A172 (cell line): ENCODE measurements around the gene FOXN4. TPM values are rescaled to one million over a fixed set of nuclear protein-coding genes. Genes with fewer than 3 reads are reported as not detected.
"Not testable (repeated sequence)": the region's sequence is repeated elsewhere in the genome, so short reads cannot be mapped to it uniquely, and the experiment has no call there.

ENCODE experiments used
- DNase-seq: peaks from one replicate; pipeline ENCODE4 v3.0.0-alpha.2; 2015; ENCODE audit warnings: low spot score
- total RNA-seq: library from RNA; depleted of rRNA; stranded (reverse); fragments of >200 nt; shearing (Covaris generic); gene quantifications from 2 replicates; pipeline ENCODE4 v1.2.3, GENCODE V29; 2014; rRNA removed

Gene FOXN4
- total RNA-seq, result not detected in 2 replicates

- no peak for DNase-seq
Measured at GRCh38 chr12:109308534-109309380, at the start of gene FOXN4. FOXN4 (minus strand) TSS chr12:109309284; CDS start chr12:109308321, 963 bp downstream.

DNA sequence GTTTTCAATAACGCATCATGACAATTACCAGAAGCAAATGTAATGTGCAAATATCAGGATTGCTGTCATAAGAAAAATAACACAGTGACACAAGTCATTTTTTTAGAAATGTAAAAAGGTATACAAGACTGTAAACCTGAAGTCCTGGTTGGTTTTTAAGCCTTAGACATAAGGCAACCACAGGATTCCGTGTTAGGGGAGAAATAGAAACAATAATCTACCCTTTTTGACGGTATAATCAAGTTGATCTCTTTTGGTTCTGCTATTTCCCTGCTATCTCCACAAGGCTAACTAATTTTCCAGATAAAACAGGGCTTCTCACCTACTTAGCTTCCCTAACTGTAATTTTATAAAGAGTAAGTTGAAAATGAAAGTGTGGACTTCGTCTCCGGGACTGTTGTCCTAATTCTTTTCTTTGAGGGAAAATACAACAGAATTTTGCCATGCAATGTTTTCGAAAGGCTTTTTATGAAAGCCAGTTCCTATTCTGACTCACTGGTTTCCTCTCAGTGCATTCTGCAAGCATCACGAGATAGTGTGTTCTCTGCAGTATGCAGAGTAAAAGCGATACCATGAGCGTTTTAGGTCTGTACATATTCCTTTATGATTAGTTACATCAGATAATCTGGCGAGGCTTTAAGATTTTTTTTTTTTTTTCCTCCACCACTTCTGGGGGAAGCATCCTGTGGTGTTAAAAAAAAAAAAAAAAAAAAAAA lies 49.2 kb upstream of the FOXN4 start:
- no peak for DNase-seq

GRCh38 chr12:109357032-109357431 lies 47.9 kb upstream of the FOXN4 start:
- DNase-seq, result no peak

GRCh38 chr12:109356577-109356976 lies 47.5 kb upstream of the FOXN4 start:
- no peak for DNase-seq

GRCh38 chr12:109352184-109352583 lies 43.1 kb upstream of the FOXN4 start:
- DNase-seq, result no peak

- no peak for DNase-seq
Measured at GRCh38 chr12:109347589-109347988, 38.5 kb upstream of the FOXN4 start, which contains the start of gene MYO1H. MYO1H (plus strand) TSS chr12:109347900; CDS start chr12:109347961, 61 bp downstream.

DNA sequence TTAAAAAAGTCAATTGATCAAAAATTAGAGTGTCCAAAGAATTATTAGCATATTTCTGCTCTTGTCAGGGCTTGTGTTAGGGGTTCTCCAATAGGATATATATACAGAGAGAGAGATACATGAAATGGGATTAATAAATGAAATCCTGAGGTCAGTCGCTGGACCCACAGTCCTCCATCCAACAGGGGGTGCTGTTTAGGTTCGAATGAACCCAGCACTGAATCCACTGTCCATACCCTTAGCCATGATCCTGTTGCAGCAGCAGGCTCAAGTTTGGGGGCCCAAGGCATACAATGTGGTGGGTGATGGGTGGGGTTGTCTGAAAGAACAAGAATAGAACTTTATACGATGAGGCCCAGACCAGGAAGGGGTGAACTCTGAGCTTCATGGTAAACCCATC lies 37.8 kb upstream of the FOXN4 start:
- no peak for DNase-seq

GRCh38 chr12:109345428-109345827 lies 36.3 kb upstream of the FOXN4 start:
- no peak for DNase-seq

DNA sequence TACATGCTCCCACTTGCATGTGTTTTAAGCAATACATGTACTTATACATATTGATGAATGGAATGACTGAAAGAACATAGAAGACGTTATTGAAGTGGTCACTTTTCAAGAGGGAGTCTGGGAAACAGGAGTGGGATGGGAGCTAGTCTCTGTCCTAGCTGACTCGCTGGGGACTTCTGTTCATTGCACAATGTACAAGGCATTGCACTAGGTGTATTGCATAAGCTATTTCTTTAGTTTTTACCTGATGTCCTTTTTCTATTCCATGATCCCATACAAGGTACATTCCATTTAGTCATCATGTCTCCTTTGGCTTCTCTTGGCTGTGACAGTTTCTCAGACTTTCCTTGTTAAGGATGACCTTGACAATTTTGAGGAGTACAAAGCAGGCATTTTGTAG lies 34.6 kb upstream of the FOXN4 start:
- no peak for DNase-seq

GRCh38 chr12:109336593-109336992 lies 27.5 kb upstream of the FOXN4 start:
- DNase-seq, result no peak

GRCh38 chr12:109334887-109335286 lies 25.8 kb upstream of the FOXN4 start:
- DNase-seq, result no peak

- no peak for DNase-seq
Measured at GRCh38 chr12:109331301-109331952, 22.3 kb upstream of the FOXN4 start.

DNA sequence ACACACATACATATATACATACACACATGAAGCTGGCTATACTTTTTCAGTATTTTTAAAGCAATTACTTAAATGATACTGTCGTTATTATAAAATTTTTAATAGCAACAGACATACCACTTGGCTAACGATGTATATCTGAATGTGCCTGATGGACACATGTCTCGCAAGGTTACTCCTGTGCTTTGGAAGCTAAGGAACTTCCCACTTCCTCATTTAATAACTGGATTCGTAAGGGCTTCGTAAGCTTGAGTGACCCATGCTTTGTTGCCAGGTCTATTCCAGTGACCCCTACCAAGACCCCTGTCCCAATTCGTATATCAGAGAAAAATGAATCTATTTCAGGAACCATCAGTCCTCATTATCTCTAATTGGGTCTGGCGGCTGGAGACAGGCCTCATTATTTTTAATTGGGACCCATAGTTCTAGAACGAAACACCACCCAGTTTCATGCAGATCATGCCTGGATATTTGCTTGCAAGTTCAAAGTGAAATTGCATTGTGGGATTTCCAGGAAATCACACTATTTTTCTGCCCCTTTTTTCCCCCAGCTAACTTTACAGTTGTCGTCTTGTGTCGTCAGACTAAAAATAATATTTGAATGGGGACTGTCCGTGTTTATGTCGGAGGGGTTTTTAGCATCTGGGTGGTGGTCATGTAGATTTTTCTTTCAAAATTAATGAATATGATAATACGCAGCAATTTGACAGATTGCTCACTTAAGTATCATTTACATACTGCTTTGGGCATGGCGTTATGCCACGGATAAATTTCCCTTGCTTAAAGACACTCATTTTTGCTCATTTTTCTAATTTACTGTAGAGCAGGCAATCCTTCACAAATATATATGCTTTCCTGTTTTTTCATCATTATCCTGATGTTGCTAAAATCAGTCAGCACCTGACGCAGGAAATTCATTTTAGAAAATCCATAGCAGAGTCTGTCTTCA lies 21.5 kb upstream of the FOXN4 start:
- DNase-seq, result no peak

DNA sequence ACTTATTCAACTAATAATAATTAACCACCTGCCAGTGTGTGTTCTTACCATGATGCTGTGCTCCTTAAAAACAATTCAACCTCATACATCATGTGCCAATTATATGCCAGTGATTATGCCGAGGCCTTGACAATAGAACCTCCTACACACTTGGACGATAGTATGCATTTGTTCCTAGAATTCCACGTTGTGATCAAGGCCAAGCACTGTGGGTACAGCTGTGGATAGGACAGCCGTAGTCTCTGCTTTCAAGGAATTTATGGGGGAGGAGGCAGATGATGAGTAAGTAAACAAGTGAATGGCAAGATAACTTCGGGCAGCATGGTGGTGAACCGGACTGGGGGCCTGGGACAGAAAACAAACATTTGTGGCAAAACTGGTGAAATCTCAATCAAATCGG lies 20.6 kb upstream of the FOXN4 start:
- DNase-seq, result no peak

GRCh38 chr12:109329003-109329402 lies 19.9 kb upstream of the FOXN4 start:
- no peak for DNase-seq

DNA sequence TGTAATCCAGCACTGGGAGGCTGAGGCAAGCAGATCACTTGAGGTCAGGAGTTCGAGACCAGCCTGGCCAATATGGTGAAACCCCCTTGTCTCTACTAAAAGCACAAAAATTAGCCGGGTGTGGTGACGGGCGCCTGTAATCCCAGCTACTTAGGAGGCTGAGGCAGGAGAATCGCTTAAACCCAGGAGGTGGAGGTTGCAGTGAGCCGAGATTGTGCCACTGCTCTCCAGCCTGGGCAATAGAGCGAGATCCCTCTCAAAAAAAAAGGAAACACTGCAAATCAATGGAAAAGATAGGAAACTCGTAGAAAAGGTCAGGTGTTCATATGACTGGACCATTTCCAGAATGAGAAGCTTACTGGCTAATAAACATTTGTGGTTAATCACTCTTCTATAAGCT lies 12.2 kb upstream of the FOXN4 start:
- DNase-seq, result not testable (repeated sequence)

- no peak for DNase-seq
Measured at GRCh38 chr12:109310247-109311125, 1.4 kb upstream of the FOXN4 start.

- no peak for DNase-seq
Measured at GRCh38 chr12:109309381-109310246, 530 bp upstream of the FOXN4 start.

GRCh38 chr12:109307051-109307450 lies 2.0 kb downstream of the FOXN4 start:
- no peak for DNase-seq
